ENCODE measurements around the gene ACSM5.
"Not testable (repeated sequence)": the region's sequence is repeated elsewhere in the genome, so short reads cannot be mapped to it uniquely, and the experiment has no call there.

DNA sequence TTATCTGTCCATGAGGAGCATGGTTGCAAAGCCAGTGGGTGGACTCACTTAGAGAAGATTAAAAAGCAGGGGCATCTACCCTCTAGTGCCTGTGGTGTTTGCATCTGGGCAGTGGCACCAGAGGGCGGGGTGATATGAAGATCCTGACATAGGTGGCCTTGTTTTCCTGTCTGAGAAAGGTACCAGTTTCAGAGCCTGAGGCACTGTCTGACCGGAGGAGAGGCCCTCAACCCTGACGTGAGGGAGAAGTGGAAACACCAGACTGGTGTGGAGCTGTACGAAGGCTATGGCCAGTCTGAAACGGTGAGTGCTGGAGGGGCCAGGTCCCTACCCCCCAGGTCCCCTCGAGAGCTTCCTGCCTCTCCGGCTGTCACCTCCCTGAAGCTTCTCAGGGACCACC lies 20.2 kb downstream of the ACSM5 start:
- TF ChIP-seq CTCF (optimal IDR thresholded peaks at IDR 0.05 in 1 of 3, IDR thresholded peaks at IDR 0.05 in 1 of 3, conservative IDR thresholded peaks at IDR 0.05 in 1 of 3; ENCODE audit: extremely low read depth in 1 of 3, insufficient read depth in 2 of 3, low read length in 3 of 3); EZH2 (IDR thresholded peaks at IDR 0.05; ENCODE audit: low read length): not testable (repeated sequence)

Data from keratinocyte (primary cell).